ENCODE data around the gene IGF1R. TPM values are rescaled to one million over a fixed set of nuclear protein-coding genes. Genes with fewer than 3 reads are reported as not detected.
A peak's percentile ranks its signal among the peaks of the same experiment; 100 is the strongest.

The IGF1R gene
- total RNA-seq, 5 donors from 2014 or later (not counting 1 experiment from before 2014, with no cell fraction given), result 40.3 to 97.2 (median 79.4) TPM

- WGBS (ENCODE audit: insufficient coverage), result 57% methylated on average over 7 of the region's 10 CpGs
- Mint-ChIP-seq H3K4me3 (no peak overlapping the region), H3K36me3 (peaks cover 25% of the 10 kb centered on the region), H3K9me3 (no peaks in the 10 kb centered on the region), H3K27ac (no peak overlapping the region), H3K27me3 (no peaks in the 10 kb centered on the region), H3K4me1 (peaks cover 6 to 9% (median 7%) of the 10 kb centered on the region in 3 donors)
- H3K4me1 ChIP-seq (ENCODE audit: control insufficient read depth in 1 of 2, extremely low read depth in 1 of 2, insufficient read depth in 2 of 2, low read length in 2 of 2), result no peaks in the 10 kb centered on the region
- H3K36me3 ChIP-seq (ENCODE audit: control insufficient read depth in 2 of 2, extremely low read depth in 1 of 2, insufficient read depth in 1 of 2, low read length in 1 of 2), result peaks cover 3 to 13% of the 10 kb centered on the region in 2 donors
- no peak for ATAC-seq (replicated peaks in 1 of 4)
- ChIA-PET CTCF (interaction anchor here in 1 of 2 donors (0.6 kb wide), 1 partner anchor 19 kb away, joined by 3 read pairs; no protein-coding TSS in a partner anchor), POLR2A (no interaction called here)
- no peak overlapping the region for H3K27ac ChIP-seq (ENCODE audit: low read length)
- no peak overlapping the region for H3K4me3 ChIP-seq (ENCODE audit: control insufficient read depth in 1 of 2, extremely low read depth in 1 of 2, low read length in 1 of 2)
- H3K27me3 ChIP-seq (replicated peaks in 1 of 2; ENCODE audit: control insufficient read depth in 2 of 2, extremely low read depth in 1 of 2, insufficient read depth in 2 of 2, low read length in 1 of 2), result no peaks in the 10 kb centered on the region
- H3K9me3 ChIP-seq, result no peaks in the 10 kb centered on the region
- DNase-seq, result no peak
These were observed 253.2 kb downstream of the IGF1R start for GRCh38 chr15:98901434-98902072.

DNA sequence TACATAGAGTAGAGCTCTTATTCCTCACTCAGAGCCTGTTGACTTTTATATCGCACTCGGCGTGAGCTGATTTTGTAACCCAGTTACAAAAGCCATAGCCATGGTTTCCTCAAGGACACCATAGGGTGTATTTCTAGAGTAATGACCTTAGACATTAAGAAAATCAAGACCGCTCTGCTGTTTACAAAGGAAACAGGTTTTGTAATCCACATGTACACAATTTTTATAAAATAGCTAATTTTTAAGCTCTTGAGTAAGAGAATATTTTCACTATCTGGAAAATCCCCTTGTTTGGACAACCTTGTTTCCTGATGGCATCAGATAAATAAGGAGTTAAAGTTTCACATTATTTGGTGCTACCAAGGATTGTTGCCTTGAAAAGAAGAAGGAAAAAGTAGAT is 254.6 kb downstream of the IGF1R start:
- H3K4me3 ChIP-seq (ENCODE audit: control insufficient read depth in 1 of 2, extremely low read depth in 1 of 2, low read length in 1 of 2), result no peak overlapping the region
- ChIA-PET CTCF (interaction anchor here (0.6 to 1.1 kb wide), 3 partner anchors 177 to 475 kb away, joined by 3 to 5 read pairs (median 3); no protein-coding TSS in a partner anchor), POLR2A (no interaction called here)
- H3K4me1 ChIP-seq (ENCODE audit: control insufficient read depth in 1 of 2, extremely low read depth in 1 of 2, insufficient read depth in 2 of 2, low read length in 2 of 2), result no peaks in the 10 kb centered on the region
- WGBS (ENCODE audit: insufficient coverage), result no CpG with 5 or more reads among the region's 4 CpGs
- H3K27ac Mint-ChIP-seq, result no peak overlapping the region
- peaks cover 6 to 7% (median 6%) of the 10 kb centered on the region in 3 donors for H3K4me1 Mint-ChIP-seq
- peaks cover 0 to 4% of the 10 kb centered on the region in 2 experiments for H3K27me3 ChIP-seq (replicated peaks in 1 of 2; ENCODE audit: control insufficient read depth in 2 of 2, extremely low read depth in 1 of 2, insufficient read depth in 2 of 2, low read length in 1 of 2)
- no peak overlapping the region for H3K27ac ChIP-seq (ENCODE audit: low read length)
- no peaks in the 10 kb centered on the region for H3K9me3 Mint-ChIP-seq
- no peaks in the 10 kb centered on the region for H3K27me3 Mint-ChIP-seq
- ATAC-seq (replicated peaks in 1 of 4) (no peak), DNase-seq (no peak)
- no peaks in the 10 kb centered on the region for H3K9me3 ChIP-seq
- H3K36me3 ChIP-seq (ENCODE audit: control insufficient read depth in 2 of 2, extremely low read depth in 1 of 2, insufficient read depth in 1 of 2, low read length in 1 of 2), result peaks cover 4 to 9% of the 10 kb centered on the region in 2 donors
- no peak overlapping the region for H3K4me3 Mint-ChIP-seq
- H3K36me3 Mint-ChIP-seq, result peaks cover 13% of the 10 kb centered on the region

- ATAC-seq (replicated peaks in 1 of 4) (no peak), DNase-seq (no peak)
- Mint-ChIP-seq H3K27ac (no peak overlapping the region), H3K4me1 (peaks cover 6 to 7% (median 6%) of the 10 kb centered on the region in 3 donors), H3K27me3 (no peaks in the 10 kb centered on the region), H3K4me3 (no peak overlapping the region), H3K9me3 (no peaks in the 10 kb centered on the region), H3K36me3 (peaks cover 17% of the 10 kb centered on the region)
- ChIA-PET CTCF (interaction anchor here (0.6 to 1.1 kb wide), 6 partner anchors 36 to 1664 kb away, joined by 3 to 4 read pairs (median 3); no protein-coding TSS in a partner anchor), POLR2A (no interaction called here)
- 81% methylated on average over 3 of the region's 9 CpGs for WGBS (ENCODE audit: insufficient coverage)
- no peak overlapping the region for H3K27ac ChIP-seq (ENCODE audit: low read length)
- no peaks in the 10 kb centered on the region for H3K4me1 ChIP-seq (ENCODE audit: control insufficient read depth in 1 of 2, extremely low read depth in 1 of 2, insufficient read depth in 2 of 2, low read length in 2 of 2)
- peaks cover 0 to 4% of the 10 kb centered on the region in 2 experiments for H3K27me3 ChIP-seq (replicated peaks in 1 of 2; ENCODE audit: control insufficient read depth in 2 of 2, extremely low read depth in 1 of 2, insufficient read depth in 2 of 2, low read length in 1 of 2)
- peaks cover 8 to 9% of the 10 kb centered on the region in 2 donors for H3K36me3 ChIP-seq (ENCODE audit: control insufficient read depth in 2 of 2, extremely low read depth in 1 of 2, insufficient read depth in 1 of 2, low read length in 1 of 2)
- no peaks in the 10 kb centered on the region for H3K9me3 ChIP-seq
- H3K4me3 ChIP-seq (ENCODE audit: control insufficient read depth in 1 of 2, extremely low read depth in 1 of 2, low read length in 1 of 2), result no peak overlapping the region
These were observed 255.2 kb downstream of the IGF1R start for GRCh38 chr15:98903377-98904018.

DNA sequence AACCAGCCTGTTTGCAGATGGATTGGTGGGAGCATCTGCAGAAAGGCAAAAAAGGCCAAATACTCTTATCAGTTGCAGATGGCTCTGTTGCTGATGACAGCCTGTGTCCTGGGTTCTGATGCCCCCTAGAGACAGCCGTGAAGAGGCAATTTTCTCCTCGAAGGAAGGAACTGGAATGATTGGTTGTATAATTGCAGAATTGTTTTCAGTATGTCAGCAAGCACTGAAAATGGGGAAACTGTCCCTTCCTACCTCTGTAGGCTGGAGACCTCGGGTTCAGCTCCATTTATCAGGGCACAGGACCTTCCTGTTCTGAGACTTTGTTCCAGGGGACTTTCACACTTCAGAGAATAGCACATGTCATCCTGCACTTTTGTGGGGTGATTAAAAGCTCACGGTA is 256.2 kb downstream of the IGF1R start:
- CTCF ChIA-PET, result interaction anchor here (0.7 to 1.0 kb wide), 2 partner anchors 83 to 386 kb away, joined by 4 read pairs; no protein-coding TSS in a partner anchor
- DNase-seq (peak in 3 of 35 experiments; percentile 6 to 34 (median 8)), ATAC-seq (replicated peaks in 1 of 4) (no peak)
- Mint-ChIP-seq H3K9me3 (no peaks in the 10 kb centered on the region), H3K27ac (no peak overlapping the region), H3K4me1 (peaks cover 6 to 7% (median 6%) of the 10 kb centered on the region in 3 donors), H3K27me3 (no peaks in the 10 kb centered on the region), H3K4me3 (no peak overlapping the region), H3K36me3 (peaks cover 19% of the 10 kb centered on the region)
- POLR2A ChIA-PET, result no interaction called here
- Histone ChIP-seq H3K27me3 (replicated peaks in 1 of 2; ENCODE audit: control insufficient read depth in 2 of 2, extremely low read depth in 1 of 2, insufficient read depth in 2 of 2, low read length in 1 of 2) (peaks cover 0 to 4% of the 10 kb centered on the region in 2 experiments), H3K4me1 (ENCODE audit: control insufficient read depth in 1 of 2, extremely low read depth in 1 of 2, insufficient read depth in 2 of 2, low read length in 2 of 2) (no peaks in the 10 kb centered on the region), H3K36me3 (ENCODE audit: control insufficient read depth in 2 of 2, extremely low read depth in 1 of 2, insufficient read depth in 1 of 2, low read length in 1 of 2) (peaks cover 5 to 11% of the 10 kb centered on the region in 2 donors), H3K27ac (ENCODE audit: low read length) (no peak overlapping the region), H3K9me3 (no peaks in the 10 kb centered on the region), H3K4me3 (ENCODE audit: control insufficient read depth in 1 of 2, extremely low read depth in 1 of 2, low read length in 1 of 2) (no peak overlapping the region)
- 67% methylated on average over 1 of the region's 4 CpGs for WGBS (ENCODE audit: insufficient coverage)

- Histone ChIP-seq H3K4me3 (ENCODE audit: control insufficient read depth in 1 of 2, extremely low read depth in 1 of 2, low read length in 1 of 2) (no peak overlapping the region), H3K9me3 (no peaks in the 10 kb centered on the region), H3K4me1 (ENCODE audit: control insufficient read depth in 1 of 2, extremely low read depth in 1 of 2, insufficient read depth in 2 of 2, low read length in 2 of 2) (no peaks in the 10 kb centered on the region), H3K36me3 (ENCODE audit: control insufficient read depth in 2 of 2, extremely low read depth in 1 of 2, insufficient read depth in 1 of 2, low read length in 1 of 2) (peaks cover 1 to 16% of the 10 kb centered on the region in 2 donors), H3K27me3 (replicated peaks in 1 of 2; ENCODE audit: control insufficient read depth in 2 of 2, extremely low read depth in 1 of 2, insufficient read depth in 2 of 2, low read length in 1 of 2) (peaks cover 0 to 4% of the 10 kb centered on the region in 2 experiments), H3K27ac (ENCODE audit: low read length) (no peak overlapping the region)
- ATAC-seq (replicated peaks in 1 of 4) (no peak), DNase-seq (no peak)
- WGBS (ENCODE audit: insufficient coverage), result 100% methylated on average over 4 of the region's 7 CpGs
- Mint-ChIP-seq H3K4me3 (no peak overlapping the region), H3K4me1 (peaks cover 6 to 7% (median 6%) of the 10 kb centered on the region in 3 donors), H3K27me3 (no peaks in the 10 kb centered on the region), H3K27ac (no peak overlapping the region), H3K9me3 (no peaks in the 10 kb centered on the region), H3K36me3 (peaks cover 23% of the 10 kb centered on the region)
- POLR2A ChIA-PET, result no interaction called here
- CTCF ChIA-PET, result interaction anchor here in 1 of 2 donors (0.6 kb wide), 1 partner anchor 127 kb away, joined by 3 read pairs; no protein-coding TSS in a partner anchor
These were observed 257.8 kb downstream of the IGF1R start for GRCh38 chr15:98905963-98906711.

- WGBS (ENCODE audit: insufficient coverage), result 61% methylated on average over 5 of the region's 6 CpGs
- Histone ChIP-seq H3K4me1 (ENCODE audit: control insufficient read depth in 1 of 2, extremely low read depth in 1 of 2, insufficient read depth in 2 of 2, low read length in 2 of 2) (no peaks in the 10 kb centered on the region), H3K36me3 (ENCODE audit: control insufficient read depth in 2 of 2, extremely low read depth in 1 of 2, insufficient read depth in 1 of 2, low read length in 1 of 2) (peaks cover 4 to 19% of the 10 kb centered on the region in 2 donors), H3K4me3 (ENCODE audit: control insufficient read depth in 1 of 2, extremely low read depth in 1 of 2, low read length in 1 of 2) (no peak overlapping the region), H3K27ac (ENCODE audit: low read length) (no peak overlapping the region), H3K27me3 (replicated peaks in 1 of 2; ENCODE audit: control insufficient read depth in 2 of 2, extremely low read depth in 1 of 2, insufficient read depth in 2 of 2, low read length in 1 of 2) (peaks cover 0 to 4% of the 10 kb centered on the region in 2 experiments), H3K9me3 (no peaks in the 10 kb centered on the region)
- Mint-ChIP-seq H3K4me3 (no peak overlapping the region), H3K9me3 (no peaks in the 10 kb centered on the region), H3K27ac (no peak overlapping the region), H3K4me1 (peaks cover under 1 to 1% (median 1%) of the 10 kb centered on the region in 3 donors), H3K27me3 (no peaks in the 10 kb centered on the region), H3K36me3 (peaks cover 18% of the 10 kb centered on the region)
- DNase-seq, result no peak
- ChIA-PET CTCF (no interaction called here), POLR2A (no interaction called here)
- ATAC-seq (replicated peaks in 1 of 4), result no peak
These were observed 258.4 kb downstream of the IGF1R start for GRCh38 chr15:98906712-98907083.
